ENCODE results near the gene LILRB3. TPM values are rescaled to one million over a fixed set of nuclear protein-coding genes. Genes with fewer than 3 reads are reported as not detected.
A peak's percentile ranks its signal among the peaks of the same experiment; 100 is the strongest.
"Not testable (repeated sequence)": the region's sequence is repeated elsewhere in the genome, so short reads cannot be mapped to it uniquely, and the experiment has no call there.

Gene LILRB3
- total RNA-seq, 1 experiment from 2014 or later: not detected

- DNase-seq (ENCODE audit: low read depth): not testable (repeated sequence)
Measured at GRCh38 chr19:54242646-54243045, 19.8 kb upstream of the LILRB3 start, which contains the start of gene LILRA6. Gene LILRA6 (minus strand): TSS chr19:54242790.

GRCh38 chr19:54242234-54242633, 19.4 kb upstream of the LILRB3 start:
- DNase-seq (ENCODE audit: low read depth): not testable (repeated sequence)

GRCh38 chr19:54240372-54241336, 17.8 kb upstream of the LILRB3 start:
- not testable (repeated sequence) for DNase-seq (ENCODE audit: low read depth)

- not testable (repeated sequence) for DNase-seq (ENCODE audit: low read depth)
Measured at GRCh38 chr19:54239491-54240371, 16.9 kb upstream of the LILRB3 start.

GRCh38 chr19:54233941-54234340, 11.1 kb upstream of the LILRB3 start:
- no peak for DNase-seq (ENCODE audit: low read depth)

GRCh38 chr19:54231077-54231931, 8.5 kb upstream of the LILRB3 start:
- peak; percentile 74 for DNase-seq (ENCODE audit: low read depth)

- DNase-seq (ENCODE audit: low read depth): no peak
Measured at GRCh38 chr19:54230031-54230430, 7.2 kb upstream of the LILRB3 start.

- DNase-seq (ENCODE audit: low read depth): no peak
Measured at GRCh38 chr19:54229146-54229545, 6.3 kb upstream of the LILRB3 start.

GRCh38 chr19:54224619-54225018, 1.8 kb upstream of the LILRB3 start:
- DNase-seq (ENCODE audit: low read depth): not testable (repeated sequence)

GRCh38 chr19:54223937-54224281, 1.1 kb upstream of the LILRB3 start:
- not testable (repeated sequence) for DNase-seq (ENCODE audit: low read depth)

- DNase-seq (ENCODE audit: low read depth): not testable (repeated sequence)
Measured at GRCh38 chr19:54223277-54223936, 600 bp upstream of the LILRB3 start.

- DNase-seq (ENCODE audit: low read depth): not testable (repeated sequence)
Measured at GRCh38 chr19:54221947-54222346, 860 bp downstream of the LILRB3 start.

GRCh38 chr19:54219702-54220101, 3.1 kb downstream of the LILRB3 start:
- not testable (repeated sequence) for DNase-seq (ENCODE audit: low read depth)

GRCh38 chr19:54218960-54219661, 3.7 kb downstream of the LILRB3 start:
- DNase-seq (ENCODE audit: low read depth): no peak

- DNase-seq (ENCODE audit: low read depth): no peak
Measured at GRCh38 chr19:54218259-54218658, 4.5 kb downstream of the LILRB3 start.

- DNase-seq (ENCODE audit: low read depth): not testable (repeated sequence)
Measured at GRCh38 chr19:54217517-54218247, 5.1 kb downstream of the LILRB3 start.

GRCh38 chr19:54216869-54217268, 5.9 kb downstream of the LILRB3 start:
- no peak for DNase-seq (ENCODE audit: low read depth)

GRCh38 chr19:54214734-54215133, 8.1 kb downstream of the LILRB3 start:
- DNase-seq (ENCODE audit: low read depth): not testable (repeated sequence)

GRCh38 chr19:54214217-54214616, 8.6 kb downstream of the LILRB3 start:
- not testable (repeated sequence) for DNase-seq (ENCODE audit: low read depth)

All from M059J (cell line).